ENCODE data around the gene FYTTD1.

GRCh38 chr3:197720694-197721093 is 29.0 kb upstream of the FYTTD1 start:
- TF ChIP-seq, protein P1, sequence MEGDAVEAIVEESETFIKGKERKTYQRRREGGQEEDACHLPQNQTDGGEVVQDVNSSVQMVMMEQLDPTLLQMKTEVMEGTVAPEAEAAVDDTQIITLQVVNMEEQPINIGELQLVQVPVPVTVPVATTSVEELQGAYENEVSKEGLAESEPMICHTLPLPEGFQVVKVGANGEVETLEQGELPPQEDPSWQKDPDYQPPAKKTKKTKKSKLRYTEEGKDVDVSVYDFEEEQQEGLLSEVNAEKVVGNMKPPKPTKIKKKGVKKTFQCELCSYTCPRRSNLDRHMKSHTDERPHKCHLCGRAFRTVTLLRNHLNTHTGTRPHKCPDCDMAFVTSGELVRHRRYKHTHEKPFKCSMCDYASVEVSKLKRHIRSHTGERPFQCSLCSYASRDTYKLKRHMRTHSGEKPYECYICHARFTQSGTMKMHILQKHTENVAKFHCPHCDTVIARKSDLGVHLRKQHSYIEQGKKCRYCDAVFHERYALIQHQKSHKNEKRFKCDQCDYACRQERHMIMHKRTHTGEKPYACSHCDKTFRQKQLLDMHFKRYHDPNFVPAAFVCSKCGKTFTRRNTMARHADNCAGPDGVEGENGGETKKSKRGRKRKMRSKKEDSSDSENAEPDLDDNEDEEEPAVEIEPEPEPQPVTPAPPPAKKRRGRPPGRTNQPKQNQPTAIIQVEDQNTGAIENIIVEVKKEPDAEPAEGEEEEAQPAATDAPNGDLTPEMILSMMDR (IDR thresholded peaks at IDR 0.05): no peak
- no peak for TF ChIP-seq POLR2A (IDR thresholded peaks at IDR 0.05)
- no peak for TF ChIP-seq POLR2AphosphoS5 (IDR thresholded peaks at IDR 0.05)
- TF ChIP-seq EP300 (IDR thresholded peaks at IDR 0.05): no peak

Data from upper lobe of left lung (tissue), 4 donors.